Measurements from ENCODE around the gene GJB5.

The GJB5 gene

DNA sequence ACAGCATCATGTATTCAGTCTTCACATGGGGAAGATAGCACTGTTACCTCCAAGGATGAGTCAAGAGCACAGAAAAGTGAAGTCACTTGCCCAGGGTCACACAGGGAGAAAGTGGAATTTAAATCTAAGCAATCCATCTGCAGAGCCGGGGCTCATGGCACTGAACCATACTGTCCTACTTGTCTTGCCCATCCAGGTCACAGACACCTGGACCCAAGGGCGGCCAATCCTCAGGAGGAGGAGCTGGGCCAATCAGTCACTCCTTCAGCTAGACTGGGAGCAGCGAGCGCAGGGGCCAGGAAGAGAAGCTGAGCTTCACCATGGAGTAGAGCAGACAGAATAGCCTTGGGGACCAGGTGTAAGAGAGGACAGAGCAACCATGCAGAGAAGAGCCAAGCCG, 9.2 kb upstream of the GJB5 start:
- peaks cover 14% of the 10 kb centered on the region for H3K4me1 ChIP-seq (ENCODE audit: control insufficient read depth, insufficient read depth, low read length, poor library complexity, severe bottlenecking)
- no peak overlapping the region for H3K27ac ChIP-seq (ENCODE audit: low read depth, low read length, severe bottlenecking)
- H3K36me3 ChIP-seq (ENCODE audit: control insufficient read depth, insufficient read depth, low read length): no peaks in the 10 kb centered on the region
- 78 to 83% methylated on average over 2 to 5 of the region's 5 CpGs for WGBS, 2 experiments (ENCODE audit: insufficient coverage in 2 of 2)
- no peak overlapping the region for H3K4me3 ChIP-seq (ENCODE audit: extremely low read depth, insufficient read depth, low read length, poor library complexity, severe bottlenecking)
- H3K9me3 ChIP-seq (ENCODE audit: control insufficient read depth, low read length): no peaks in the 10 kb centered on the region

DNA sequence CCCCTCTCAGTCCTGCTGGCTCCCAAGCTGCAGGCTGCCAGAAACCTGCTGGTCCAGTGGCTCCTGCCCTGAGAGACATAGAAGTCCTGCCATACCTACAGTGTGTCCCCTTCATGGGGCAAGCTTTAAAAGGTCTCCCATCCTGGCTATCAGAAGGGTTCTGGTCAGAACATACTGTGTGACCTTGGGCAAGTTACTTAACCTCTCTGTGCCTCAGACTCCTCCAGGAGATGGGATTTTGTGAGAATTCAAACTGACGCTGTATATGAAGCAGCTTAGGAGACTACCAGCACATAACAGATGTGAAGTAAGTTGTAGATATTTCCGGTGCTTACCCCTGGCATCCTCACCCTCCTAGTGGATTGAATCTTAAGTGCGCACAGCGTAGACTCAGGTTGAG, 8.7 kb upstream of the GJB5 start:
- H3K27ac ChIP-seq (ENCODE audit: low read depth, low read length, severe bottlenecking): no peak overlapping the region
- no peaks in the 10 kb centered on the region for H3K36me3 ChIP-seq (ENCODE audit: control insufficient read depth, insufficient read depth, low read length)
- peaks cover 16% of the 10 kb centered on the region for H3K4me1 ChIP-seq (ENCODE audit: control insufficient read depth, insufficient read depth, low read length, poor library complexity, severe bottlenecking)
- no peak overlapping the region for H3K4me3 ChIP-seq (ENCODE audit: extremely low read depth, insufficient read depth, low read length, poor library complexity, severe bottlenecking)
- H3K9me3 ChIP-seq (ENCODE audit: control insufficient read depth, low read length): no peaks in the 10 kb centered on the region
- 87 to 100% methylated on average over 3 to 4 of the region's 4 CpGs for WGBS, 2 experiments (ENCODE audit: insufficient coverage in 2 of 2)

DNA sequence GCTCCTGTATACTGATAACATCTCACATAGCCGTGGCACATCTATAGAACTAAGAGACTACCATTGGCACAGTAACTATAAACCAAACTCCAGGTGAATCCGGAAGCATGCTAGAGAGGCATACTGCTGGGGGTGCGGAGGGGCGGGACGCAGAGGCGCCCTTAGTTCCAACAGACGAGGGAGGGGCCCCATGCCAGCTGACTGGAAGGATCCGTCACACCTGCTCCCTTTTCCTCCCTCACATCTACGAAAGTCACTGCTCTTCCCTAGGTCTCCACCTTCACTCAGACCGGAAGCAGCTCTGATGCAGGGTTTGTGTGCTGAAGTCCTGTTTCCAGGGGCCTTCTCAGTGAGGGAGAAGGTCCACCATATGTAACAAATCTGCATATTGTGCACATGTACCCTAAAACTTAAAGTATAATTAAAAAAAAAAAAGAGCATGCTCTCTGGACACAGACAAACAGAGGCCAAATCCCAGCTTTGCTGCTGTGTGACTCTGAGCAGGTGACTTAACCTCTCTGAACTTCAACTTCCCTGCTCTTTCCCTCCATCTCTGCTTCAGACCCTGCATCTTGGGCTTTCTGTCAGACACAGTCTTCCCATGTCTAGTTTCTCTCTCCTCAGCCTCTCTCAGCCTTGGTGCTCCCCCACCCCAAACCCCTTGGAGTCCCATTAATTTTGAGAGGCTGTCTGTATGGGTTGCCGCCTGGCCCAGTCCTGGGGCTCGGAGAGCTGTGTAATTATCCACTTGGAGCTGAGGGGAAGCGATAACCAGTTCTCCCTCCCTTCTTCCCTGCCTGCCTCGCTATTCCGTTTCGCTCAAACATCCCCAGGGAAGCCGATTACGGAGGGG, 7.8 kb upstream of the GJB5 start:
- H3K4me1 ChIP-seq (ENCODE audit: control insufficient read depth, insufficient read depth, low read length, poor library complexity, severe bottlenecking): peaks cover 16% of the 10 kb centered on the region
- H3K36me3 ChIP-seq (ENCODE audit: control insufficient read depth, insufficient read depth, low read length): no peaks in the 10 kb centered on the region
- H3K4me3 ChIP-seq (ENCODE audit: extremely low read depth, insufficient read depth, low read length, poor library complexity, severe bottlenecking): no peak overlapping the region
- no peak overlapping the region for H3K27ac ChIP-seq (ENCODE audit: low read depth, low read length, severe bottlenecking)
- no peaks in the 10 kb centered on the region for H3K9me3 ChIP-seq (ENCODE audit: control insufficient read depth, low read length)
- 89 to 95% methylated on average over 6 to 10 of the region's 18 CpGs for WGBS, 2 experiments (ENCODE audit: insufficient coverage in 2 of 2)

DNA sequence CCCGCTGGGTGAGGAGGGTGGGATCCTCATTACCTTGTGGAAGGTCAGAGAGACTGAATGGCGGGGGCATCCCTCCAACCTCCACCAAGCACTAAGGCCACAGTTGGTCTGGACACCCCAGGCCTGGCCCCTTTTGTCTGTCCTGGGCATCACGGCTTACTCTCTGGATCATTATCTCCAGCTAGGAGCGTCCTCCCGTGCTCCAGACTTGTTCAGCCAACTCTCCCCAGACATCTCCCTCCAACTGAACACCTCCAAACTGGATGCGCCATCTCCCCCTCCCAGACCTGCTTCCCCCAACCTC, 7.3 kb upstream of the GJB5 start:
- Histone ChIP-seq H3K4me3 (ENCODE audit: extremely low read depth, insufficient read depth, low read length, poor library complexity, severe bottlenecking) (no peak overlapping the region), H3K9me3 (ENCODE audit: control insufficient read depth, low read length) (no peaks in the 10 kb centered on the region), H3K36me3 (ENCODE audit: control insufficient read depth, insufficient read depth, low read length) (no peaks in the 10 kb centered on the region), H3K4me1 (ENCODE audit: control insufficient read depth, insufficient read depth, low read length, poor library complexity, severe bottlenecking) (peaks cover 16% of the 10 kb centered on the region), H3K27ac (ENCODE audit: low read depth, low read length, severe bottlenecking) (no peak overlapping the region)
- 91 to 93% methylated on average over 4 to 5 of the region's 6 CpGs for WGBS, 2 experiments (ENCODE audit: insufficient coverage in 2 of 2)

DNA sequence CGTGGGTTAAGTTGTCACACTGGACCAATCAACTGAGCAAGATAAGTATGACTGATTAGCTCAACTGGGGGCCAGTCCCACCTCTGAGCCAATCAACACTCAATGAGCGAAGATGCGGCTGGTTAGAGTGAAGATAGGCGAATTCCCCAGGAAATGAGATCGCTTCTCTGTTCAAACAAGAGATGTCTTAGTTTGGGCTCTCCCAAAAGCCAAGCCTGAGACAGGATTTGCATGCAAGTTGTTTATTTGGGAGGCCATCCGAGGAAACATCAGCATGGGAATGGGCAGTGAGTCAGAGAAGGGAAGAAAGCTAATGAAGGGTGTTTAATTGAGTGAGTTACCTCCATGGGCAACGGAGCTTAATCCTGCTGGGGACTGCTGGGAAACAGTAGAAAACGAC, 4.9 kb upstream of the GJB5 start:
- H3K9me3 ChIP-seq (ENCODE audit: control insufficient read depth, low read length): no peaks in the 10 kb centered on the region
- 57 to 60% methylated on average over 5 to 7 of the region's 8 CpGs for WGBS, 2 experiments (ENCODE audit: insufficient coverage in 2 of 2)
- H3K4me3 ChIP-seq (ENCODE audit: extremely low read depth, insufficient read depth, low read length, poor library complexity, severe bottlenecking): no peak overlapping the region
- H3K27ac ChIP-seq (ENCODE audit: low read depth, low read length, severe bottlenecking): peak overlapping the region; percentile 23
- H3K36me3 ChIP-seq (ENCODE audit: control insufficient read depth, insufficient read depth, low read length): no peaks in the 10 kb centered on the region
- peaks cover 16% of the 10 kb centered on the region for H3K4me1 ChIP-seq (ENCODE audit: control insufficient read depth, insufficient read depth, low read length, poor library complexity, severe bottlenecking)

DNA sequence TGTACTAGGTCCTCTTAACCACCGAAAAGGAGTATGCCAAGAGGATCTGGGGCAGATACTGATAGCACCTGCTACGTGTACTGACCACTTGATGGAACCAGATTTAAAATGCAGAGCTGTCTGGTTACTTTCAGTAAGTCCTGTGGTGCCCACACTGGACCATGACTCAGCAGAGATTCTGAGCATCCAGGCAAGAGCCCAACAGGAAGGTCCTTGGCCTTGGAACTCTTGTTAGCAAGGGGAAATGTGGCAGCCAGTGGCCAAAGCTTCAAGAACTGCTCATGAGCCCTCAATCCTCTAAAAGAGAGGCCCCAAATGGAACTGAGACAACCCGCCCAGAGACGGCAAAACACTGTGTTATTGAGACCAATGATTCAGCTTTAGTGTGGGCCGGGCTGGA, 4.2 kb upstream of the GJB5 start:
- Histone ChIP-seq H3K36me3 (ENCODE audit: control insufficient read depth, insufficient read depth, low read length) (no peaks in the 10 kb centered on the region), H3K4me3 (ENCODE audit: extremely low read depth, insufficient read depth, low read length, poor library complexity, severe bottlenecking) (no peak overlapping the region), H3K27ac (ENCODE audit: low read depth, low read length, severe bottlenecking) (peak overlapping the region; percentile 23), H3K4me1 (ENCODE audit: control insufficient read depth, insufficient read depth, low read length, poor library complexity, severe bottlenecking) (peaks cover 16% of the 10 kb centered on the region), H3K9me3 (ENCODE audit: control insufficient read depth, low read length) (no peaks in the 10 kb centered on the region)
- 94 to 97% methylated on average over 5 of the region's 5 CpGs for WGBS, 2 experiments (ENCODE audit: insufficient coverage in 2 of 2)

DNA sequence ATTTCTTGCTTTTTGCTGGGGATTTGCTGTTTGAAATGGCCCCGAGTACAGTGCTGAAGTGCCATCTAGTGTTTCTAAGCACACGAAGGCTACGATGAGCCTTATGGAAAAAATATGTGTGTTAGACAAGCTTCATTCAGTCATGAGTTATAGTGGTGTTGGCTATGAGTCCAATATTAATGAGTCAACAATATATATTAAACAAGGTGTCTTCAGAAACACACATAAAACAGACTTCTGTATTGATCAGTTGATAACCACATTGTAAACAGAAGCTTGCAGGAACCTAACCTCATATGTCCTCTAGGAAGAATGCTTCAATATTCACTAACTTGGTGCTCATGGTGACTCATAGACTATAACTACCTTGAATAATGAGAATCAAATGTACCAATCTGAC, 1.7 kb upstream of the GJB5 start:
- Histone ChIP-seq H3K27ac (ENCODE audit: low read depth, low read length, severe bottlenecking) (no peak overlapping the region), H3K4me3 (ENCODE audit: extremely low read depth, insufficient read depth, low read length, poor library complexity, severe bottlenecking) (no peak overlapping the region), H3K4me1 (ENCODE audit: control insufficient read depth, insufficient read depth, low read length, poor library complexity, severe bottlenecking) (peaks cover 16% of the 10 kb centered on the region), H3K36me3 (ENCODE audit: control insufficient read depth, insufficient read depth, low read length) (no peaks in the 10 kb centered on the region), H3K9me3 (ENCODE audit: control insufficient read depth, low read length) (no peaks in the 10 kb centered on the region)
- 96% methylated on average over 2 of the region's 3 CpGs; no CpG with 5 or more reads in 1 of the 2 experiments for whole genome bisulfite sequencing, 2 experiments (ENCODE audit: insufficient coverage in 2 of 2)

DNA sequence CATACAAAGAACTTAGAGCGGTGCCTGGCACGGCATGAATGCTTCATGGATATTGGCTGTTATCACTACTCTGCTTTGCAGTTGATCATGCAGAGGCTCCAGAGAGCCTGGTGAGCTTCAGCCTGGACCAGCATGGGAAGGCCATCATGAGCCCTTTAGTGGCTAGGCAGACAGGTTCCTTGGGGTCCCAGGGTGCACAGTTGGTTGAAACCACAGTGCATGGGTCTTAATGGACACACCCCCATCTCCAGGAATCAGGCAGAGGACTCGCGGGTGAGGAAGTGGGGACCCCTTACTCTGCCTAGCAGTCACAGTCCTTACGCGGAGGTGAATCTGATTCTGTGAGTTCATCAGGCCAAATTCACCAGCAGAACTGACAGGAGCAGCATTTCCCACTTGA, 1.1 kb downstream of the GJB5 start:
- Histone ChIP-seq H3K36me3 (ENCODE audit: control insufficient read depth, insufficient read depth, low read length) (no peaks in the 10 kb centered on the region), H3K9me3 (ENCODE audit: control insufficient read depth, low read length) (no peaks in the 10 kb centered on the region), H3K27ac (ENCODE audit: low read depth, low read length, severe bottlenecking) (no peak overlapping the region), H3K4me1 (ENCODE audit: control insufficient read depth, insufficient read depth, low read length, poor library complexity, severe bottlenecking) (peaks cover 6% of the 10 kb centered on the region), H3K4me3 (ENCODE audit: extremely low read depth, insufficient read depth, low read length, poor library complexity, severe bottlenecking) (no peak overlapping the region)
- 96 to 100% methylated on average over 3 to 6 of the region's 6 CpGs for WGBS, 2 experiments (ENCODE audit: insufficient coverage in 2 of 2)

DNA sequence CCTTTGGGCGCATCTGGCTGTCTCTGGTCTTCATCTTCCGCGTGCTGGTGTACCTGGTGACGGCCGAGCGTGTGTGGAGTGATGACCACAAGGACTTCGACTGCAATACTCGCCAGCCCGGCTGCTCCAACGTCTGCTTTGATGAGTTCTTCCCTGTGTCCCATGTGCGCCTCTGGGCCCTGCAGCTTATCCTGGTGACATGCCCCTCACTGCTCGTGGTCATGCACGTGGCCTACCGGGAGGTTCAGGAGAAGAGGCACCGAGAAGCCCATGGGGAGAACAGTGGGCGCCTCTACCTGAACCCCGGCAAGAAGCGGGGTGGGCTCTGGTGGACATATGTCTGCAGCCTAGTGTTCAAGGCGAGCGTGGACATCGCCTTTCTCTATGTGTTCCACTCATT, 2.5 kb downstream of the GJB5 start:
- H3K4me3 ChIP-seq (ENCODE audit: extremely low read depth, insufficient read depth, low read length, poor library complexity, severe bottlenecking): no peak overlapping the region
- 94 to 95% methylated on average over 20 to 21 of the region's 21 CpGs for WGBS, 2 experiments (ENCODE audit: insufficient coverage in 2 of 2)
- H3K36me3 ChIP-seq (ENCODE audit: control insufficient read depth, insufficient read depth, low read length): no peaks in the 10 kb centered on the region
- no peak overlapping the region for H3K27ac ChIP-seq (ENCODE audit: low read depth, low read length, severe bottlenecking)
- H3K4me1 ChIP-seq (ENCODE audit: control insufficient read depth, insufficient read depth, low read length, poor library complexity, severe bottlenecking): peaks cover 6% of the 10 kb centered on the region
- no peaks in the 10 kb centered on the region for H3K9me3 ChIP-seq (ENCODE audit: control insufficient read depth, low read length)

DNA sequence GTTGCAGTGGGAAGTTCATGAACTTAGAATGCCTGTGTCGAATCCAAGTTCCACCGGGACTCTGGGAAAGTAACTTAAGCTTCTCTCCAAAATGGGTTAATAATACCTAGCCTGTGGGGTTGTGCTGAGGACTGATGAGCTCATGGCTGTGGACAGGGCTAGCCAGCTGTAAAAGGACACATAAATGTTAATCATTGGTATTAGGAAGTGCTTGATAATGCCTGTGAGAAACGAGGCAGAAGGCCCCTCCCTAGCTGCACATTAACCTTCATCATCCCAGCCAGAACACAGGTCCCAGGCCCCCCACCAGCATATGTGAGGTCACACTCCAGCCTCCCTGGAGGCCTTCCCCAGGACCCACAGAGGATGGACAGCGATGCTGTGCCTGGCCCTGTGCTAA, 3.9 kb downstream of the GJB5 start:
- Histone ChIP-seq H3K4me3 (ENCODE audit: extremely low read depth, insufficient read depth, low read length, poor library complexity, severe bottlenecking) (no peak overlapping the region), H3K27ac (ENCODE audit: low read depth, low read length, severe bottlenecking) (no peak overlapping the region), H3K9me3 (ENCODE audit: control insufficient read depth, low read length) (no peaks in the 10 kb centered on the region), H3K4me1 (ENCODE audit: control insufficient read depth, insufficient read depth, low read length, poor library complexity, severe bottlenecking) (peaks cover 16% of the 10 kb centered on the region), H3K36me3 (ENCODE audit: control insufficient read depth, insufficient read depth, low read length) (no peaks in the 10 kb centered on the region)
- 87 to 100% methylated on average over 3 to 4 of the region's 4 CpGs for WGBS, 2 experiments (ENCODE audit: insufficient coverage in 2 of 2)

DNA sequence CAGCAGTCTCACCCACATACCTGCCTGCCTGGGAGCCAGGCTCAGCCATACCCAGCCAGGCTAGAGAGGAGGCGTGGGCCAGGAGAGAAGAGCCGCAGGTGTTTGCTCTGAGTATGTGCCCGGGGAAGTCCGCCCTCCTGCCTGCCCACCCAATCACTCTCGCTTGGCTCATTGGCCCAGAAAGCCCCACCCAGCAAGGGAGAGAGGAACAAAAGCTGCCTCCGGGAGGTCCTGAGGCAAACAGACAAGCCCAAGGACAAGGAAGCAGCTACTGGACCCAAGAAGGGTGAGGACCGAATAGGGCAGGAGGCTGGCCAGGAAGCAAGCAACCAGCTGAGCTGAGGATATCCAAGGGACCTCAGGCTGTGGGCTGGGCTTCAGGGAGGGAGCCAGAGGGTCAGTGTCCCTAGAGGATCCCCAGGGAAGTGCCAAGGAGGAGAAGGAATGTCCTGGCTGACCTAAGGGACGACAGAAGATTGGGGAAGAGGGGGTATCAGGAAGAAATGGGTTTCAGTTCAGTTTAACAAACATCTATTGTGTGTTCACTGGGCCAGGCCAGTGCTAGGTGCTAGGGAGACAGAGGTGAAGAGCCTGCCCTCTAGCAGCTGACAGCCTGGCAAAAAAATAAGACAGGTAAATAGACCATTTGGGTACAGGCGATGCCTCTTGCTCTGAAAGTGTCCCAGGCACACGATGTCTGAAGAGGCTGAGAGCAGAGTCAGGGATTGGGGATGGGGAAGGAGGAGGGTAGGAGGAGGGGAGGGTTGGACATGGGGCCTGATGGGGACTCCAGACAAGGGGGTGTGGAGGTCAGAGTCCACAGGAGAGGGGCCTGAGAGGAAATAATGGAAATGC, 4.9 kb downstream of the GJB5 start, which contains the start of gene GJB4:
Gene GJB4 (plus strand): TSS at position 238 of the 855 bp plus-strand sequence. CDS start 1,515 bp downstream, outside the sequence.
- WGBS, 2 experiments (ENCODE audit: insufficient coverage in 2 of 2): 57 to 79% methylated on average over 7 of the region's 10 CpGs
- Histone ChIP-seq H3K4me1 (ENCODE audit: control insufficient read depth, insufficient read depth, low read length, poor library complexity, severe bottlenecking) (peaks cover 18% of the 10 kb centered on the region), H3K9me3 (ENCODE audit: control insufficient read depth, low read length) (no peaks in the 10 kb centered on the region), H3K4me3 (ENCODE audit: extremely low read depth, insufficient read depth, low read length, poor library complexity, severe bottlenecking) (no peak within 1 kb of the TSS), H3K36me3 (ENCODE audit: control insufficient read depth, insufficient read depth, low read length) (no peaks in the 10 kb centered on the region), H3K27ac (ENCODE audit: low read depth, low read length, severe bottlenecking) (no peak within 1 kb of the TSS)

Measured in mesodermal cell (in vitro differentiated cells).